Heart left ventricle (tissue), 13 donors: ENCODE results near the gene FUT8.

Source experiments
- CTCF ChIP-seq, 12 donors: fragments of 200-600 bp; sonication (generic) in 4 of 12; IDR thresholded peaks; one replicate each; pipeline versions ENCODE4 v1.5.0 to v1.8.0; 2018 to 2022; ENCODE audit warnings: antibody characterized with exemption in 12 of 12, mild to moderate bottlenecking in 5 of 12
- POLR2A ChIP-seq, 2 donors: fragments of 450-650 bp; IDR thresholded peaks; one replicate each; pipeline ENCODE4 v1.6.1; 2017; ENCODE audit warnings: antibody characterized with exemption in 2 of 2, mild to moderate bottlenecking in 2 of 2, moderate library complexity in 2 of 2
- donor health status: ischemic (EF 13 %, LVEDD 7.1; RV severe dilation, severe dysfunction).
- donor health status: DM: no; HTN: yes; CAD: no.
- donor health status: DM: no; HTN: no; CAD: no.
- donor health status: ischemic (EF 25% LVEDD 6.9; RV normal size, moderate dysfunction).
- donor health status: ischemic (EF 25% LVEDD 5.7; RV mildly dilated, moderate dysfunction).
- donor health status: ischemic (EF 35%, LVEDD 5.7; RV mildly dilated, moderate dysfunction).
- donor health status: nonischemic (EF 11% LVEDD 7.7; RV severe dilation, severe dysfunction).
- donor health status: DM: yes; HTN: yes; CAD: no.
- donor health status: PGD.
- donor health status: ischemic (EF 29% LVEDD 5.4; RV normal size, mild dysfunction).
- donor health status: nonischemic (EF 23%, LVEDD 6.1; RV moderate dilation, normal function).

GRCh38 chr14:65564370-65564769 is 151.8 kb downstream of the FUT8 start:
- TF ChIP-seq CTCF (IDR thresholded peaks at IDR 0.05) (no peak), POLR2A (IDR thresholded peaks at IDR 0.05) (no peak)
